Keratinocyte (primary cell): ENCODE measurements around the gene DDX43. TPM values are rescaled to one million over a fixed set of nuclear protein-coding genes. Genes with fewer than 3 reads are reported as not detected.

ENCODE experiments used
- DNase-seq: peaks from one replicate; pipeline ENCODE4 v3.0.0-alpha.2; 2011; ENCODE audit warnings: low read depth, missing footprints, low spot score
- FAIRE-seq: peaks from 2 replicates; lab custom pipeline; 2011; peaks lifted over from hg19 to GRCh38; lab: Jason Lieb, UNC
- H2AFZ ChIP-seq: 2 replicates; pipeline ENCODE4 v1.6.0; 2012; ENCODE audit warnings: low read length, control low read depth, inconsistent platforms; ENCODE audit not compliant: control insufficient read depth
- H3K27ac ChIP-seq: 2 replicates; pipeline ENCODE4 v1.5.1; 2011; ENCODE audit warnings: low read length; ENCODE audit not compliant: control insufficient read depth, insufficient read depth
- H3K27me3 ChIP-seq: 3 replicates; pipeline ENCODE4 v1.6.0; 2011; ENCODE audit warnings: low read length; ENCODE audit not compliant: control insufficient read depth, insufficient read depth; ENCODE audit errors: extremely low read depth
- H3K36me3 ChIP-seq, 2 experiments: 2 replicates in 1 of 2; 3 replicates in 1 of 2; pipeline ENCODE4 v1.5.1; 2011; ENCODE audit warnings: low read length in 2 of 2, mild to moderate bottlenecking in 1 of 2; ENCODE audit not compliant: control insufficient read depth in 2 of 2, insufficient read depth in 2 of 2; ENCODE audit errors: extremely low read depth in 1 of 2
- H3K4me1 ChIP-seq: 3 replicates; pipeline ENCODE4 v1.5.1; 2011; ENCODE audit warnings: low read length; ENCODE audit not compliant: control insufficient read depth, insufficient read depth; ENCODE audit errors: extremely low read depth
- H3K4me2 ChIP-seq: 3 replicates; pipeline ENCODE4 v1.6.0; 2011; ENCODE audit warnings: low read depth, low read length; ENCODE audit not compliant: control insufficient read depth, insufficient read depth; ENCODE audit errors: extremely low read depth
- H3K4me3 ChIP-seq, 3 experiments: fragments of 200-600 bp in 1 of 3; sonication (generic) in 1 of 3; 2 replicates in 2 of 3; 3 replicates in 1 of 3; pipeline ENCODE4 v1.5.1; 2011 to 2016; ENCODE audit warnings: low read length in 3 of 3, mild to moderate bottlenecking in 3 of 3, control low read depth in 2 of 3, inconsistent platforms in 1 of 3, low read depth in 1 of 3, mixed read lengths in 1 of 3, mixed run types in 1 of 3, moderate library complexity in 1 of 3; ENCODE audit not compliant: control insufficient read depth in 2 of 3, insufficient read depth in 2 of 3; ENCODE audit errors: extremely low read depth in 1 of 3
- H3K79me2 ChIP-seq: 2 replicates; pipeline ENCODE4 v1.6.0; 2012; ENCODE audit warnings: low read length; ENCODE audit not compliant: control insufficient read depth, insufficient read depth
- H3K9ac ChIP-seq: 3 replicates; pipeline ENCODE4 v1.6.0; 2011; ENCODE audit warnings: low read length; ENCODE audit not compliant: control insufficient read depth, insufficient read depth; ENCODE audit errors: extremely low read depth
- H3K9me1 ChIP-seq: 3 replicates; pipeline ENCODE4 v1.6.0; 2011; ENCODE audit warnings: low read length; ENCODE audit not compliant: control insufficient read depth, insufficient read depth; ENCODE audit errors: extremely low read depth
- H3K9me3 ChIP-seq: 2 replicates; pipeline ENCODE4 v1.5.1; 2012; ENCODE audit warnings: low read depth, low read length; ENCODE audit not compliant: control insufficient read depth
- H4K20me1 ChIP-seq: 3 replicates; pipeline ENCODE4 v1.6.0; 2011; ENCODE audit warnings: low read length; ENCODE audit not compliant: control insufficient read depth, insufficient read depth; ENCODE audit errors: extremely low read depth
- CTCF ChIP-seq, 3 experiments: IDR thresholded peaks in 1 of 3; conservative IDR thresholded peaks in 1 of 3; optimal IDR thresholded peaks in 1 of 3; 2 replicates in 2 of 3; 3 replicates in 1 of 3; pipeline versions ENCODE3 to v1.5.1; 2011; ENCODE audit warnings: low read length in 3 of 3, mild to moderate bottlenecking in 3 of 3, moderate library complexity in 2 of 3, control low read depth in 1 of 3, inconsistent platforms in 1 of 3; ENCODE audit not compliant: insufficient read depth in 2 of 3; ENCODE audit errors: extremely low read depth in 1 of 3
- EZH2 ChIP-seq: IDR thresholded peaks from one replicate; pipeline ENCODE4 v1.6.1; 2012; ENCODE audit warnings: inconsistent platforms, mild to moderate bottlenecking, low read length, moderate library complexity
- dilution Hi-C: fragments of 300-500 bp; cut with MboI; formaldehyde crosslinking; loops from one replicate; pipeline ENCODE4 v1.7.0; 2020; ENCODE audit warnings: low sequenced_read_pairs; ENCODE audit not compliant: extremely low pct_ligation_motif_present
- polyA plus RNA-seq, 5 experiments: library from polyadenylated mRNA; depleted of rRNA in 3 of 5; stranded (reverse) in 3 of 5; stranded (forward) in 1 of 5; unstranded in 1 of 5; fragments of >200 nt; gene quantifications; 1 replicate in 1 of 5; 2 replicates in 3 of 5; 3 replicates in 1 of 5; pipeline versions ENCODE4 v1.2.1 to v1.2.3, GENCODE V29; 2011 to 2012; ENCODE audit warnings: missing spikeins in 2 of 5, low read depth in 1 of 5, low replicate concordance in 1 of 5

Gene DDX43
- polyA plus RNA-seq, 1 donor (not counting 4 experiments of a cell fraction or from before 2014, with no cell fraction given): 0.33 TPM

- DNase-seq (no peak), FAIRE-seq (no peak)
- no peak overlapping the region for H3K9ac ChIP-seq
- no peaks in the 10 kb centered on the region for H3K36me3 ChIP-seq
- H3K9me1 ChIP-seq: no peaks in the 10 kb centered on the region
- no peak overlapping the region for H3K4me3 ChIP-seq
- dilution Hi-C loops: no loop called here
- H3K27me3 ChIP-seq: no peaks in the 10 kb centered on the region
- no peaks in the 10 kb centered on the region for H3K9me3 ChIP-seq
- peaks cover 4% of the 10 kb centered on the region for H3K4me1 ChIP-seq
- no peaks in the 10 kb centered on the region for H4K20me1 ChIP-seq
- no peaks in the 10 kb centered on the region for H3K79me2 ChIP-seq
- no peak overlapping the region for H3K4me2 ChIP-seq
- no peak overlapping the region for H2AFZ ChIP-seq
- no peak for TF ChIP-seq CTCF (optimal IDR thresholded peaks at IDR 0.05 in 1 of 3, IDR thresholded peaks at IDR 0.05 in 1 of 3, conservative IDR thresholded peaks at IDR 0.05 in 1 of 3; ENCODE audit: extremely low read depth in 1 of 3, insufficient read depth in 2 of 3, low read length in 3 of 3)
- no peak for TF ChIP-seq EZH2
- no peak overlapping the region for H3K27ac ChIP-seq
These were observed 1.4 kb upstream of the DDX43 start for GRCh38 chr6:73393278-73393677.

- H3K79me2 ChIP-seq: no peaks in the 10 kb centered on the region
- H3K27me3 ChIP-seq: no peaks in the 10 kb centered on the region
- no peaks in the 10 kb centered on the region for H3K9me1 ChIP-seq
- no peak for DNase-seq
- no peaks in the 10 kb centered on the region for H3K36me3 ChIP-seq
- FAIRE-seq: no peak
- dilution Hi-C loops: no loop called here
- H4K20me1 ChIP-seq: no peaks in the 10 kb centered on the region
- no peak overlapping the region for H2AFZ ChIP-seq
- H3K9ac ChIP-seq: no peak overlapping the region
- no peaks in the 10 kb centered on the region for H3K9me3 ChIP-seq
- no peak overlapping the region for H3K4me2 ChIP-seq
- H3K4me1 ChIP-seq: no peaks in the 10 kb centered on the region
- H3K27ac ChIP-seq: no peak overlapping the region
- H3K4me3 ChIP-seq: no peak overlapping the region
- no peak for TF ChIP-seq CTCF (optimal IDR thresholded peaks at IDR 0.05 in 1 of 3, IDR thresholded peaks at IDR 0.05 in 1 of 3, conservative IDR thresholded peaks at IDR 0.05 in 1 of 3; ENCODE audit: extremely low read depth in 1 of 3, insufficient read depth in 2 of 3, low read length in 3 of 3)
- TF ChIP-seq EZH2: no peak
These were observed 1.2 kb downstream of the DDX43 start for GRCh38 chr6:73395875-73396274.
